ENCODE measurements around the gene CEP126.

Gene CEP126

GRCh38 chr11:101914738-101915426 lies at the start of gene CEP126:
TSS of gene CEP126 (plus strand) at chr11:101915010. CDS start at chr11:101915285, 275 bp downstream.
- peak within 1 kb of the TSS; percentile 64 for H3K4me2 ChIP-seq (ENCODE audit: low read length)
- peak within 1 kb of the TSS; percentile 46; the same call in 1 of the 2 replicates for H2AFZ ChIP-seq (ENCODE audit: low read depth, low read length)
- H3K9ac ChIP-seq (ENCODE audit: low read length) = peak within 1 kb of the TSS; percentile 39; the same call in 1 of the 2 replicates
- no peaks in the 10 kb centered on the region for H4K20me1 ChIP-seq (ENCODE audit: insufficient read depth, low read length)
- no peak for TF ChIP-seq EZH2phosphoT487 (IDR thresholded peaks at IDR 0.05; ENCODE audit: low read depth)
- TF ChIP-seq CTCF (IDR thresholded peaks at IDR 0.05; ENCODE audit: low read depth, low read length) = 0 out of 2 replicates have a peak, but pooled peaks have one; percentile 10
- H3K36me3 ChIP-seq (replicated peaks; ENCODE audit: low read depth, low read length) = no peaks in the 10 kb centered on the region
- no peaks in the 10 kb centered on the region for H3K27me3 ChIP-seq (ENCODE audit: low read depth, low read length)
- H3K4me3 ChIP-seq (ENCODE audit: low read length) = peak within 1 kb of the TSS; percentile 78
- no peaks in the 10 kb centered on the region for H3K79me2 ChIP-seq (ENCODE audit: low read length)
- H3K9me3 ChIP-seq (ENCODE audit: insufficient read depth, low read length) = no peaks in the 10 kb centered on the region
- H3K4me1 ChIP-seq (ENCODE audit: low read length) = peaks cover 7% of the 10 kb centered on the region; the same call in 1 of the 2 replicates
- no peak within 1 kb of the TSS for H3K27ac ChIP-seq (ENCODE audit: low read length)

GRCh38 chr11:101866619-101867491 lies 48.0 kb upstream of the CEP126 start:
- Histone ChIP-seq H3K9ac (ENCODE audit: low read length) (no peak overlapping the region), H4K20me1 (ENCODE audit: insufficient read depth, low read length) (no peaks in the 10 kb centered on the region), H3K79me2 (ENCODE audit: low read length) (no peaks in the 10 kb centered on the region), H3K4me1 (ENCODE audit: low read length) (no peaks in the 10 kb centered on the region), H3K4me2 (ENCODE audit: low read length) (no peak overlapping the region), H3K27ac (ENCODE audit: low read length) (no peak overlapping the region), H2AFZ (ENCODE audit: low read depth, low read length) (no peak overlapping the region), H3K9me3 (ENCODE audit: insufficient read depth, low read length) (no peaks in the 10 kb centered on the region), H3K36me3 (replicated peaks; ENCODE audit: low read depth, low read length) (no peaks in the 10 kb centered on the region), H3K4me3 (ENCODE audit: low read length) (no peak overlapping the region), H3K27me3 (ENCODE audit: low read depth, low read length) (no peaks in the 10 kb centered on the region)
- TF ChIP-seq EZH2phosphoT487 (IDR thresholded peaks at IDR 0.05; ENCODE audit: low read depth) = no peak
- TF ChIP-seq CTCF (IDR thresholded peaks at IDR 0.05; ENCODE audit: low read depth, low read length) = no peak

- no peak overlapping the region for H2AFZ ChIP-seq (ENCODE audit: low read depth, low read length)
- no peak overlapping the region for H3K27ac ChIP-seq (ENCODE audit: low read length)
These were observed 46.9 kb upstream of the CEP126 start for GRCh38 chr11:101867951-101868350.

More at GRCh38 chr11:101867951-101868350, 46.9 kb upstream of the CEP126 start:
- Histone ChIP-seq H3K27me3 (ENCODE audit: low read depth, low read length) (no peaks in the 10 kb centered on the region), H3K4me2 (ENCODE audit: low read length) (no peak overlapping the region), H3K4me1 (ENCODE audit: low read length) (no peaks in the 10 kb centered on the region), H3K9me3 (ENCODE audit: insufficient read depth, low read length) (no peaks in the 10 kb centered on the region), H3K36me3 (replicated peaks; ENCODE audit: low read depth, low read length) (no peaks in the 10 kb centered on the region), H3K79me2 (ENCODE audit: low read length) (no peaks in the 10 kb centered on the region), H3K4me3 (ENCODE audit: low read length) (no peak overlapping the region), H3K9ac (ENCODE audit: low read length) (no peak overlapping the region), H4K20me1 (ENCODE audit: insufficient read depth, low read length) (no peaks in the 10 kb centered on the region)
- TF ChIP-seq EZH2phosphoT487 (IDR thresholded peaks at IDR 0.05; ENCODE audit: low read depth) (no peak), CTCF (IDR thresholded peaks at IDR 0.05; ENCODE audit: low read depth, low read length) (no peak)

Measured in OCI-LY3 (cell line).